IMR-90 (cell line): ENCODE results near the gene SCAANT1. TPM values are rescaled to one million over a fixed set of nuclear protein-coding genes. Genes with fewer than 3 reads are reported as not detected.

Experiments used
- ATAC-seq: fragments of 200-7000 bp; cut with Tn5 transposase; 2 replicates; pipeline ENCODE4 v1.9.1; 2020; ENCODE audit warnings: low read depth, mild to moderate bottlenecking, moderate library complexity
- BruUV-seq: library from RNA; stranded (reverse); fragments of 400-500 nt; replicated peaks from 2 replicates; lab custom pipeline; 2021; lab: Mats Ljungman, UMichigan
- CTCF ChIA-PET: fragments of 300-600 bp; formaldehyde crosslinking; extraction: SDS; loops from one replicate; lab custom pipeline; 2021; ENCODE audit warnings: antibody characterized with exemption; lab: Yijun Ruan, JAX
- POLR2A ChIA-PET: fragments of 300-600 bp; sonication (Branson Sonifier 250); formaldehyde crosslinking; loops from one replicate; lab custom pipeline; 2022; ENCODE audit warnings: antibody characterized with exemption; ENCODE audit not compliant: unreplicated experiment; lab: Charles Lee
- DNase-seq: peaks from one replicate; pipeline ENCODE4 v3.0.0; 2013
- H2AFZ ChIP-seq: replicated peaks from 2 replicates; pipeline ENCODE3; 2013; ENCODE audit warnings: low read length, mild to moderate bottlenecking; ENCODE audit not compliant: poor library complexity
- H2AK5ac ChIP-seq: 2 replicates; pipeline ENCODE4 v1.6.1; 2013; ENCODE audit warnings: low read depth, low read length, inconsistent platforms
- H2AK9ac ChIP-seq: replicated peaks from 2 replicates; pipeline ENCODE3; 2013; ENCODE audit warnings: mild to moderate bottlenecking, low read depth, low read length, moderate library complexity; ENCODE audit not compliant: poor library complexity
- H2BK120ac ChIP-seq: 2 replicates; pipeline ENCODE4 v1.6.1; 2013; ENCODE audit warnings: low read depth, low read length, inconsistent platforms
- H2BK15ac ChIP-seq: 3 replicates; pipeline ENCODE4 v1.6.1; 2013; ENCODE audit warnings: low read depth, low read length, inconsistent platforms
- H2BK20ac ChIP-seq: 2 replicates; pipeline ENCODE4 v1.6.1; 2013; ENCODE audit warnings: low read depth, mild to moderate bottlenecking, inconsistent platforms, low read length, moderate library complexity
- H2BK5ac ChIP-seq: 2 replicates; pipeline ENCODE4 v1.6.1; 2013; ENCODE audit warnings: mild to moderate bottlenecking, low read depth, low read length, inconsistent platforms; ENCODE audit not compliant: poor library complexity, severe bottlenecking
- H3K14ac ChIP-seq: replicated peaks from 2 replicates; pipeline ENCODE4 v1.6.1; 2013; ENCODE audit warnings: low read depth, low read length, inconsistent platforms
- H3K18ac ChIP-seq: 2 replicates; pipeline ENCODE4 v1.6.1; 2013; ENCODE audit warnings: low read depth, low read length, control low read depth
- H3K23ac ChIP-seq: 2 replicates; pipeline ENCODE4 v1.6.1; 2013; ENCODE audit warnings: low read depth, low read length, inconsistent platforms
- H3K27ac ChIP-seq: 2 replicates; pipeline ENCODE4 v1.5.1; 2013; ENCODE audit warnings: mild to moderate bottlenecking, control low read depth, low read length; ENCODE audit not compliant: insufficient read depth
- H3K27me3 ChIP-seq: 2 replicates; pipeline ENCODE4 v1.6.1; 2013; ENCODE audit warnings: low read length; ENCODE audit not compliant: control insufficient read depth, insufficient read depth
- H3K36me3 ChIP-seq: 2 replicates; pipeline ENCODE4 v1.6.1; 2013; ENCODE audit warnings: low read length, mixed read lengths; ENCODE audit not compliant: control insufficient read depth, insufficient read depth
- H3K4ac ChIP-seq: 2 replicates; pipeline ENCODE4 v1.6.1; 2013; ENCODE audit warnings: low read depth, low read length, inconsistent platforms
- H3K4me1 ChIP-seq: 2 replicates; pipeline ENCODE4 v1.6.1; 2013; ENCODE audit warnings: low read length, mixed read lengths; ENCODE audit not compliant: control insufficient read depth, insufficient read depth
- H3K4me2 ChIP-seq: 2 replicates; pipeline ENCODE4 v1.6.1; 2013; ENCODE audit warnings: low read depth, mild to moderate bottlenecking, control low read depth, low read length, moderate library complexity
- H3K4me3 ChIP-seq: 2 replicates; pipeline ENCODE4 v1.5.1; 2013; ENCODE audit warnings: low read depth, mild to moderate bottlenecking, control low read depth, low read length, moderate library complexity; ENCODE audit not compliant: insufficient read depth
- H3K56ac ChIP-seq: 2 replicates; pipeline ENCODE4 v1.6.1; 2013; ENCODE audit warnings: low read length, inconsistent platforms; ENCODE audit not compliant: insufficient read depth; ENCODE audit errors: extremely low read depth
- H3K79me1 ChIP-seq, 2 experiments: 2 replicates each; pipeline ENCODE4 v1.6.1; 2013; ENCODE audit warnings: low read length in 2 of 2, inconsistent platforms in 1 of 2, low read depth in 1 of 2
- H3K9ac ChIP-seq: 2 replicates; pipeline ENCODE4 v1.6.1; 2013; ENCODE audit warnings: low read depth, low read length, control low read depth
- H3K9me1 ChIP-seq: 2 replicates; pipeline ENCODE4 v1.6.1; 2013; ENCODE audit warnings: low read length, inconsistent platforms; ENCODE audit not compliant: insufficient read depth
- H3K9me3 ChIP-seq: 2 replicates; pipeline ENCODE4 v1.6.1; 2013; ENCODE audit warnings: low read length; ENCODE audit not compliant: control insufficient read depth, insufficient read depth
- H4K20me1 ChIP-seq: 2 replicates; pipeline ENCODE4 v1.6.1; 2013; ENCODE audit warnings: low read length, inconsistent platforms; ENCODE audit not compliant: insufficient read depth
- H4K5ac ChIP-seq: 2 replicates; pipeline ENCODE4 v1.6.1; 2013; ENCODE audit warnings: mild to moderate bottlenecking, low read depth, low read length, control low read depth
- H4K8ac ChIP-seq, 2 experiments: 2 replicates each; pipeline ENCODE4 v1.6.1; 2013; ENCODE audit warnings: low read depth in 2 of 2, low read length in 2 of 2, control low read depth in 1 of 2, inconsistent platforms in 1 of 2
- H4K91ac ChIP-seq: 2 replicates; pipeline ENCODE4 v1.6.1; 2013; ENCODE audit warnings: low read depth, low read length, inconsistent platforms; ENCODE audit not compliant: insufficient read depth
- CHD1 ChIP-seq: IDR thresholded peaks from 2 replicates; pipeline ENCODE4 v1.6.1; 2012; ENCODE audit warnings: low read depth, low read length, improper control_type of control experiment
- CTCF ChIP-seq: conservative IDR thresholded peaks from 2 replicates; pipeline ENCODE4 v1.5.1; 2012; ENCODE audit warnings: mild to moderate bottlenecking, low read depth, low read length, improper control_type of control experiment
- ELK1 ChIP-seq: fragments of 150-350 bp; IDR thresholded peaks from 2 replicates; pipeline ENCODE4 v1.6.1; 2016; ENCODE audit warnings: low read depth, mild to moderate bottlenecking, low read length, moderate library complexity, borderline replicate concordance
- MAFK ChIP-seq: IDR thresholded peaks from 2 replicates; pipeline ENCODE4 v1.6.1; 2012; ENCODE audit warnings: low read depth, low read length, improper control_type of control experiment
- MAZ ChIP-seq: IDR thresholded peaks from 2 replicates; pipeline ENCODE4 v1.6.1; 2012; ENCODE audit warnings: low read depth, mild to moderate bottlenecking, low read length, improper control_type of control experiment, moderate library complexity, borderline replicate concordance
- NFE2L2 ChIP-seq: fragments of 150-350 bp; IDR thresholded peaks from 2 replicates; pipeline ENCODE4 v1.6.1; 2016; ENCODE audit warnings: low read depth, mild to moderate bottlenecking, low read length
- RAD21 ChIP-seq: IDR thresholded peaks from 2 replicates; pipeline ENCODE4 v1.6.1; 2012; ENCODE audit warnings: low read length, improper control_type of control experiment
- RCOR1 ChIP-seq: IDR thresholded peaks from 2 replicates; pipeline ENCODE4 v1.6.1; 2012; ENCODE audit warnings: mild to moderate bottlenecking, low read length, improper control_type of control experiment; ENCODE audit not compliant: insufficient replicate concordance
- RFX5 ChIP-seq: IDR thresholded peaks from 2 replicates; pipeline ENCODE4 v1.8.0; 2012; ENCODE audit warnings: low read depth, mild to moderate bottlenecking, low read length, moderate library complexity
- WGBS, 2 experiments: methylation state at CpG; one replicate each; pipeline versions ENCODE4 v1.1.5 to v1.1.7; 2013; ENCODE audit warnings: missing lambda C conversion rate in 2 of 2; ENCODE audit not compliant: insufficient read length in 1 of 2; ENCODE audit errors: extremely low coverage in 2 of 2; 5-methylcytosine and 5-hydroxymethylcytosine counted together
- dilution Hi-C: fragments of 300-500 bp; cut with HindIII; formaldehyde crosslinking; loops from one replicate; pipeline ENCODE4 v1.14.3; 2018; ENCODE audit warnings: low sequenced_read_pairs; ENCODE audit not compliant: unreplicated experiment
- in situ Hi-C: fragments of 300-500 bp; cut with MboI; formaldehyde crosslinking; loops from 3 replicates; pipeline ENCODE4 v1.14.3; 2019; ENCODE audit warnings: low sequenced_read_pairs, inconsistent platforms, mixed read lengths
- intact Hi-C: fragments of 100-400 bp; cut with micrococcal nuclease; formaldehyde crosslinking; loops from 2 replicates; pipeline ENCODE4 v1.10.0; 2022
- polyA plus RNA-seq, 3 experiments: library from polyadenylated mRNA; depleted of rRNA; stranded (reverse); fragments of >200 nt; gene quantifications; 2 replicates each; pipeline ENCODE4 v1.2.3, GENCODE V29; 2012; ENCODE audit warnings: low replicate concordance in 1 of 3
- total RNA-seq: library from RNA; depleted of rRNA; stranded (reverse); fragments of >200 nt; gene quantifications from 2 replicates; pipeline ENCODE4 v1.2.3, GENCODE V29; 2012
- TF ChIP-seq, protein P1 (sequence below): fragments of 150-350 bp; IDR thresholded peaks from 2 replicates; pipeline ENCODE4 v1.6.1; 2017; ENCODE audit warnings: mild to moderate bottlenecking, antibody characterized with exemption, low read length, low read depth

Gene SCAANT1
- total and polyA plus RNA-seq, 2 of the 4 experiments (the other 2 are of a cell fraction) = not detected

DNA sequence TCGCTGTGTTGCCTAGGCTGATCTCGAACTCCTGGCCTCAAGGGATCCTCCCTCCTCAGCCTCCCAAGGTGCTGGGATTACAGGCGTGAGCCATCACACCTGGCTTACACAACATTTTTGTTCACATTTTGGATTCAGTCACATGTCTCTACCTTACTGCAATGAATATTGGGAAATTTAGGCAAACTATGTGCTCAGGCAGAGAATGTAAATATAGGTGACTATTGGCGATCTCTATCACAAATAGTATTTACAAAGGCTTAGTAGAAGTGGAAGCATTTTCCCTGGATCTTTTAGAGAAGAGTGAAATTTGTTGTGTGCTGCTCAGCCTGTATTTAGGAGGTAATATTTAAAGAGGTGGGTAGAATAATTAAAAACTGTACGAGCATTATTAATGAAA lies 20.7 kb downstream of the SCAANT1 start:
- TF ChIP-seq ELK1 (no peak), MAZ (no peak), CHD1 (no peak), RCOR1 (no peak), NFE2L2 (no peak), MAFK (no peak), CTCF (no peak), RFX5 (no peak), RAD21 (no peak)
- TF ChIP-seq, protein P1, sequence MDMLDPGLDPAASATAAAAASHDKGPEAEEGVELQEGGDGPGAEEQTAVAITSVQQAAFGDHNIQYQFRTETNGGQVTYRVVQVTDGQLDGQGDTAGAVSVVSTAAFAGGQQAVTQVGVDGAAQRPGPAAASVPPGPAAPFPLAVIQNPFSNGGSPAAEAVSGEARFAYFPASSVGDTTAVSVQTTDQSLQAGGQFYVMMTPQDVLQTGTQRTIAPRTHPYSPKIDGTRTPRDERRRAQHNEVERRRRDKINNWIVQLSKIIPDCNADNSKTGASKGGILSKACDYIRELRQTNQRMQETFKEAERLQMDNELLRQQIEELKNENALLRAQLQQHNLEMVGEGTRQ = no peak
- Histone ChIP-seq H3K79me1 (peaks cover 16 to 53% of the 10 kb centered on the region in 2 experiments; a peak in 3 of 4 replicates), H2BK120ac (no peak overlapping the region), H2AK9ac (no peak overlapping the region), H3K36me3 (no peaks in the 10 kb centered on the region), H3K9ac (no peak overlapping the region), H3K9me1 (peaks cover 3% of the 10 kb centered on the region), H3K27me3 (no peaks in the 10 kb centered on the region), H4K5ac (no peak overlapping the region), H2AFZ (no peak overlapping the region), H3K4me3 (no peak overlapping the region), H2BK15ac (no peak overlapping the region), H3K4me1 (peaks cover 3% of the 10 kb centered on the region), H4K8ac (no peak overlapping the region), H2BK5ac (no peak overlapping the region), H4K20me1 (peaks cover 15% of the 10 kb centered on the region; the same call in 1 of the 2 replicates), H3K4ac (no peak overlapping the region), H3K18ac (no peak overlapping the region), H3K4me2 (no peak overlapping the region), H2AK5ac (no peak overlapping the region), H2BK20ac (no peak overlapping the region), H3K56ac (no peak overlapping the region), H3K27ac (no peak overlapping the region), H3K14ac (no peak overlapping the region), H3K9me3 (no peaks in the 10 kb centered on the region), H3K23ac (no peak overlapping the region), H4K91ac (no peak overlapping the region)
- POLR2A ChIA-PET = no interaction called here
- DNase-seq (no peak), ATAC-seq (no peak)
- no CpG with 5 or more reads among the region's 5 CpGs for WGBS, 2 experiments
- BruUV-seq = no TSS peak
- dilution Hi-C loops = no loop called here
- intact Hi-C loops = no loop called here
- CTCF ChIA-PET = no interaction called here
- in situ Hi-C loops = no loop called here
